ENCODE measurements around the gene CEACAM6.
A peak's percentile ranks its signal among the peaks of the same experiment; 100 is the strongest.

Gene CEACAM6

DNA sequence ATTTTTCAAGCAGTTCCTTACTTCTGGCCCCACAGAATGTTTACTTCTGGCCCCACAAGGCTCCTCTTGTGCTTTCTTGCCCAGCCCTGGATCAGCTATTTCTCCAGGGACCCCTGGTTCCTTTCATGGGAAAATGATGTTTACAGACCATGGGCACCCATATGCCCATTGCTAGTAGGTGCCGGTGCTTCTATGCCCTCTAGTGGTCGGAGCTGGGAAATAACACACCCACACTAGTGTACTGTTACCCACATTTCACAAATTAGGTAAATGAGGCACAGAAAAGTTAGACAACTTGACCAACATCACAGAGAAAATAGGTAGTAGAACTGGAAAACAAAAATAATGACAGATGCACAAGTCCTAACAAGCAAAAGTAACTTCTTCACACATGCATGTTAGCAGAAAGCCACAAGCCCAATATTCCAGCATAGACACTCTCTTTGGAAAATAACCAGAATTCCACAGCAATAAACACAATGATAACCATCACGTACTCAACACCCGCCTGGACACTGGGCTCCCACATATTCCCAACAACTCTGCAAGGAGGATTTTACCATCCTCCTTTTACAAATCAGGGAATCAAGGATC is 1.3 kb upstream of the CEACAM6 start:
- TF ChIP-seq, protein P1, sequence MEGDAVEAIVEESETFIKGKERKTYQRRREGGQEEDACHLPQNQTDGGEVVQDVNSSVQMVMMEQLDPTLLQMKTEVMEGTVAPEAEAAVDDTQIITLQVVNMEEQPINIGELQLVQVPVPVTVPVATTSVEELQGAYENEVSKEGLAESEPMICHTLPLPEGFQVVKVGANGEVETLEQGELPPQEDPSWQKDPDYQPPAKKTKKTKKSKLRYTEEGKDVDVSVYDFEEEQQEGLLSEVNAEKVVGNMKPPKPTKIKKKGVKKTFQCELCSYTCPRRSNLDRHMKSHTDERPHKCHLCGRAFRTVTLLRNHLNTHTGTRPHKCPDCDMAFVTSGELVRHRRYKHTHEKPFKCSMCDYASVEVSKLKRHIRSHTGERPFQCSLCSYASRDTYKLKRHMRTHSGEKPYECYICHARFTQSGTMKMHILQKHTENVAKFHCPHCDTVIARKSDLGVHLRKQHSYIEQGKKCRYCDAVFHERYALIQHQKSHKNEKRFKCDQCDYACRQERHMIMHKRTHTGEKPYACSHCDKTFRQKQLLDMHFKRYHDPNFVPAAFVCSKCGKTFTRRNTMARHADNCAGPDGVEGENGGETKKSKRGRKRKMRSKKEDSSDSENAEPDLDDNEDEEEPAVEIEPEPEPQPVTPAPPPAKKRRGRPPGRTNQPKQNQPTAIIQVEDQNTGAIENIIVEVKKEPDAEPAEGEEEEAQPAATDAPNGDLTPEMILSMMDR (IDR thresholded peaks at IDR 0.05), result peak; percentile 62

DNA sequence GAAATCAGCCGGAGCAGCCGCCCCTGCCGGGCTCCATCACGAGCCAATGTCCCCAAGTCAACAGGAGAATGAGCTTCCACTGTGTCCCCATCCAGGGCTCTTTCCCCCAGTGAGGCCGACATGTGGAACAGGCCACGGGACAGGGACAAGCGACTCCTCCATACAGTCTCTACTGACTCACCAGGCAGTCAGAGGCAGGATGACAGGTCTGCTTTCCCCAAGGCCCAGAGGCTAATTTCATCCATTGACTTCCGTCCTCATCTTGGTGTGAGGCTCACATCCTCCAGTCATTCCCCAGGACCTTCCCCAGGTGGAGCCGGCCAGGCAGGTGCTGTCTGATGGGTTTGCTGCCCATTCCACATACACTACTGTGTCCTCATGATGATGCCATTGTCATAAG is 3.5 kb downstream of the CEACAM6 start:
- TF ChIP-seq, protein P1 (IDR thresholded peaks at IDR 0.05), result no peak

DNA sequence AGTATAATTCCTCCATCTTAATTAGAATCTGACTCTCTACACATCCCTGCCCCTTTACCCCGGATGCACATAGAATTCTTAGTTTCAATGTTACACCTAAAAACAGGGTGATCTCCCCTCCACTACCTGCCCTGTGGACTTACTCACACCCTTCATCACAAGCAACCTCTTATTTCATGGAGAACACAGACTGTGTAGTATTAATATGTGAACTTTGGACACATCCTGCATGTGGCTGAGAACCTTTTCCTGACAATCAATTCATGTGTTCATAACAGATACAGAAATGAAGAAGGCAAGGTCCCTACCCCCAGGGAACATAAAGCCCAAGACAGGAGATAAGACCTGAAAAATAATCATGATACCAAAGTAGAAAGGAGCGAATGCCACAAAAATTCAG is 11.8 kb downstream of the CEACAM6 start:
- TF ChIP-seq, protein P1 (IDR thresholded peaks at IDR 0.05), result no peak

DNA sequence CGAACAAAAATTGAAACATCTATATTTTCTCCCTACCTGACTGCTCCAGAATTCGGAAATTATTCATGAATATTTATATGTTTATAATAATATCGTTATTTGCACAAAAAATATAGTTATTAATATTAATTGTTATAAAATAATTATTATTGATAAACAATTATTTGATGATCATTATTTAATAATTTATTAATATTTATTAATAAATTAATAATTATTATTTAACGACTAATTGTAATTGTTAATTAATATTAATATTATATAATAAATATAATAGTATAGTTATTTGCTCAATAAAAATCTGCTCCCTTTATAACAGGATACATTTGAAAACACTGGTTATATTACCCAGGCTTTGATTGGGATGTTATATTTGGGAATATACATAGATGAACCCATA is 14.3 kb downstream of the CEACAM6 start:
- TF ChIP-seq, protein P1 (IDR thresholded peaks at IDR 0.05), result no peak

DNA sequence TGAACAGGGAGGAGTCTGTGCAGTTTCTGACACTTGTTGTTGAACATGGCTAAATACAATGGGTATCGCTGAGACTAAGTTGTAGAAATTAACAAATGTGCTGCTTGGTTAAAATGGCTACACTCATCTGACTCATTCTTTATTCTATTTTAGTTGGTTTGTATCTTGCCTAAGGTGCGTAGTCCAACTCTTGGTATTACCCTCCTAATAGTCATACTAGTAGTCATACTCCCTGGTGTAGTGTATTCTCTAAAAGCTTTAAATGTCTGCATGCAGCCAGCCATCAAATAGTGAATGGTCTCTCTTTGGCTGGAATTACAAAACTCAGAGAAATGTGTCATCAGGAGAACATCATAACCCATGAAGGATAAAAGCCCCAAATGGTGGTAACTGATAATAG is 16.1 kb downstream of the CEACAM6 start:
- TF ChIP-seq, protein P1 (IDR thresholded peaks at IDR 0.05), result no peak

DNA sequence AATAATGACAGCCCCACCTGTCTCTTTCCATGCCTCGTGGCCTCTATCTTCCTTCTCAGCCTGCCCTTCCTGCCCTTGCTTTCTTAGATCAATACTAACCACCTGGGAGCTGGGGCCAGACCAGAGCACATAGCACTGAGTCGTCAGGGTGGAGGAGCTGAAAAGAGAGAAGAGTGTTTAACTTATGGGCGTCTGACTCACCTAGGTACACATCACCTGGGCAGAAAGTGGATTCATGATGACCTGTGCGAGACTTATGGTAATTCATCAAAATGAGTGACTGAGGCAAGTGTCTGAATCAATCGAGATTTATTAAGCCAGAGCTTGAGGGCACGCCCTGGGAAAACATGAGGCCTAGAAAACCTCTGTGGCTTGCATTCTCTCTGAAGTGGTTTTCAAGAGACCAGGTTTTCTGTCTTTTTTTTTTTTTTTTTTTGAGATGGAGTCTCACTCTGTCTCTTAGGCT is 19.2 kb downstream of the CEACAM6 start:
- TF ChIP-seq, protein P1 (IDR thresholded peaks at IDR 0.05), result no peak

DNA sequence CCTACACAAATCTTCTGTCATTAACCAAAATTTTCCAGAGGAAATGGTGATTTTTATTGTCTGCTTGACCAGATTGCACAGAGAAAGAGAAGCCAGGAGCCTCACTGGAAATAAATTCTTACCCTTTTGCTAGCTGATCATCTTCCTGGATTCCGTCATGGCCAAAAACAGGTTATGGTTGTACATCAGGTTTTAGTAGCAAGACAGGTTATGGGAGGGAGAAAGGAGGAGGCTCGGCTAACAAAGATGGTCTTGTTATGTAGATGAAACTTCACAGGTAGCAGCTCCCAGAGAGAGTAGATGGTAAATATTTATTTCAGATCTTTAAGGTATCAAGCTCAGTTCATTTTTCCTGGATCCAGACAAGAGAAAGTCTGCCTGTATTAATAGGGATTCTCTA is 21.4 kb downstream of the CEACAM6 start:
- TF ChIP-seq, protein P1 (IDR thresholded peaks at IDR 0.05), result no peak

DNA sequence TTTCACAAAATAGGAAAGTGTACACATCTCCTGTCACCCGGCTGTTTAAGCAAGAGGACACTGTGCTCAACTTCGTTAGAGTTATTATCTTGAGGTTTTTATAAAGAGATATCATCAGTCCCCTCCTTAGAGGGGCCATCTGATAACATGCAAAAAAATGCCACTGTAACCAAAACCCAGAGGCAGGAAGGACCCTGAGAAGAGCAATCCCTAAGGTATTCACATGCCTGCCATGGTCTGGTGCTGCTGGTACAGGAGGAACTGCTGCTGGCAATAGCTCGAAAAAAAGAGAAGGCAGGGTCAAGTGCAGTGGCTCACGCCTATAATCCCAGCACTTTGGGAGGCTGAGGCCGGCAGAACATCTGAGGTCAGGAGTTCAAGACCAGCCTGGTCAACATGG is 28.3 kb downstream of the CEACAM6 start:
- TF ChIP-seq, protein P1 (IDR thresholded peaks at IDR 0.05), result no peak
